HUDEP-2 (cell line): Measurements from ENCODE around the gene GPC2.

ENCODE experiments used
- DNase-seq, 76 experiments: peaks; one replicate each; lab custom pipeline; 2025; ENCODE audit not compliant: unreplicated experiment in 76 of 76; lab: John Stamatoyannopoulos, UW

The GPC2 gene

GRCh38 chr7:100170101-100170897, 6.9 kb downstream of the GPC2 start:
- no peak for DNase-seq

- DNase-seq = no peak
Observed at GRCh38 chr7:100169147-100169850, 7.9 kb downstream of the GPC2 start.

DNA sequence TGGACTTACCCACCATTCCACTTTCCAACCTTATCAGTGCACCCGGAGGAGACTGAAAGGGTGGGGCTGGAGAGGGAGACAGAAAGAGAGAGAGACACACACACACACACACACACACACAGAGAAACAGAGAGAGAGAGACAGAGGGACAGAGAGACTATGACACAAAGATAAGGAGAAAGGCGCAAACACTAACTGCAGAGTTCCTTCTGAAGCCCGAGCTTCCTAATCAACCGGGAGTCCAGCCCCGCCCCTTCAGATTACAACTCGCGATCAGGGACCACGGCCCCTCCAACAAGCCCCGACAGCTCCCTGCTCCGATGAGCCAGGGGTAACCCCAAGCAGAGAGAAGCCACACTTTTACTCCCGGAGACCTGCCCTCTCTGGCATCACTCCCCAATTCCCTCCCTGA, 9.3 kb downstream of the GPC2 start:
- DNase-seq = peak in 54 of 76 experiments; percentile 4 to 82 (median 46)

DNA sequence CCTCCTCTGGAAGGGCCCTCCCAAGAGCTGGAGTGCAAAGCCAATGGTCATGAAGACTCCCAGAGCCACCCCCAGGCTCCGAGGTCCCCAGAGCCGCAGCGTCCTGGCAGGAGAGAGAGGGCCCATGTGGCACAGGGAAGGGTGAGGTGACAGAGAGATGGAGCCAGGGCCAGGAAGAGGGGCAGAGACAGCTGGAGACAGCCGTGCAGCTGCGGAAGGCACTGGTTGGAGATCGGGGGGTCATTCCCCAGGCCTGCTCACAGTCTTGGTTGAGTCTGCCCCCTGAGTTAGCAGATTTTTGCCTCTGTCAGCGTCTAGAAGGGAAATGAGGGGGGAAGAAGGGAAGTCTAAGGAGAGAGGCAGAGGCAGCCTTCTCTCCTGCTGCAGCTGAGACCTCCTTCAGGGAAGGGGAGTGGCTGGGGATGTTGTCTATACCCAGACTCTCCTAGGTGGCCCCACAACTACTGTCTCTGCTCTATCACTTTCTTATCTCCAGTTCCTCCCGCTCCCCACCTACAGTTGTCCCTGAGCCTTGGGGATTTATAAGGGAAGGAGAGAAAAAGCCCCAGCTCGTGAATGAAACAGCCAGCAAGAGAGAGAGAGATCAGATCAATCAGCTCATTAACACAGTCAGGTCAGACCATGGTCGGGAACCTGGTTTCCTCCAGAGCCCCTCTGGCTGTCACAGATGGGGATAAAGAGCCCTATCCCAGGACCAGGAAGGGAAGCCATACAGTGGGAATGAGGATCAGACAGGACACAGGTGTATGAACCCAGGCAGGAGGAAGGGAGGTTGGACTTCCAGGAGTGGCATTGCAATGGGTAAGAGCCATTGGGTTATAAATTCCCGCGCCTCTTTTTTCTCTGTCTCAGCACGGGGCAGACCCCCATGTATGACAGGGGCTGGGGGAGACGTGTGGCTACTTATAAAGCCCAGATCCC, 9.9 kb downstream of the GPC2 start:
- peak in 1 of 76 experiments; percentile 12 for DNase-seq

DNA sequence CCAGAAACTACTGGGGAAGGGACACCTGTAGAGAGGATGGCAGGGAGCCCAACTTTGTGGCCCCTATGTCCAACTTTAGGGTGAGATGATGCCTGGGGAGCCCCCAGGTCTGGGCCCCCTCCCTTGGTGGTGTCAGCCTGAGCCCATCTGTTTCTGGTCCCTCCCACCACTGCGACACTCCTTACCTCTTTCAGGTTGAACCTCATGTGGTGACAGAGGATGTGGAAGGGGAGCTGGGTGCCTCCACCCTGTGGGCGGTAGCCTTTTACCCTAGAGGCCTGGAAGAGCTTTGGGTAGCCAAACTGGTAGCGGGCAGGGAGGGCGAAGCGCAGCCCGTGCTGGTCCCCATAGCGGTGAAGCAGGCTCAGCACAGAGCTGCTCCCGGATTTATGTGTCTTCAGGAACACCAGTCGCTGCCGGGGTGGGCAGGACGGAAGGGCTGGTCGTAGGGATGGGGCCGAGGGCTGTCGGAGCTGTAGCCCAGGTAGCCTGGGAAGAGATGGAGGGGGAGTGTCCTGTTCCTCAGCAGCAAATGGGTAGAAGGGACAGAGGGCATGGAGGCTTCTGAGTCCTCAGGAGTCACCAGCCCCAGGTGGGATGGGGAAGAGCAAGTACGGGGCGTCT, 10.8 kb downstream of the GPC2 start:
- DNase-seq = no peak

DNA sequence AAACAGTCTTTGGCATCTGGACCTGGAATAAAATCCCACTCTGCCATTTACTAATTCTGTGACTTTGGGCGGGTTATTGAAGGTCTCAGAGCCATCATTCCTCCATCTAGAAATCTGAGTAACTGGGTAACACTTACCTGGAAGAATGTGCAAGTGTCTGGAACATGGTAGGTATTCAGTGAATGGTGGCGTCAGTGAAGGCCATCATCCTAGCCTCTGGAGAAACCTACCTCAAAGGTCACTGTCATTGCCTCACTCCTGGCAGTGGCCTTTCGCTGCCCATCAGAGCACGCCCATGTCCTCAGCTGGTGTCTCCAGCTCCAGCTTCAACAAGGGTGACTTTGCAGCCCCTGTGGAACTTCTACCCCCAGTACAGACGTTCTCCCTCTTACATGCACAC, 13.3 kb downstream of the GPC2 start:
- DNase-seq = no peak

- DNase-seq = no peak
Observed at GRCh38 chr7:100163006-100163531, 14.1 kb downstream of the GPC2 start.

- DNase-seq = no peak
Observed at GRCh38 chr7:100160067-100160466, 17.1 kb downstream of the GPC2 start.

- no peak for DNase-seq
Observed at GRCh38 chr7:100159099-100159623, 18.0 kb downstream of the GPC2 start.

DNA sequence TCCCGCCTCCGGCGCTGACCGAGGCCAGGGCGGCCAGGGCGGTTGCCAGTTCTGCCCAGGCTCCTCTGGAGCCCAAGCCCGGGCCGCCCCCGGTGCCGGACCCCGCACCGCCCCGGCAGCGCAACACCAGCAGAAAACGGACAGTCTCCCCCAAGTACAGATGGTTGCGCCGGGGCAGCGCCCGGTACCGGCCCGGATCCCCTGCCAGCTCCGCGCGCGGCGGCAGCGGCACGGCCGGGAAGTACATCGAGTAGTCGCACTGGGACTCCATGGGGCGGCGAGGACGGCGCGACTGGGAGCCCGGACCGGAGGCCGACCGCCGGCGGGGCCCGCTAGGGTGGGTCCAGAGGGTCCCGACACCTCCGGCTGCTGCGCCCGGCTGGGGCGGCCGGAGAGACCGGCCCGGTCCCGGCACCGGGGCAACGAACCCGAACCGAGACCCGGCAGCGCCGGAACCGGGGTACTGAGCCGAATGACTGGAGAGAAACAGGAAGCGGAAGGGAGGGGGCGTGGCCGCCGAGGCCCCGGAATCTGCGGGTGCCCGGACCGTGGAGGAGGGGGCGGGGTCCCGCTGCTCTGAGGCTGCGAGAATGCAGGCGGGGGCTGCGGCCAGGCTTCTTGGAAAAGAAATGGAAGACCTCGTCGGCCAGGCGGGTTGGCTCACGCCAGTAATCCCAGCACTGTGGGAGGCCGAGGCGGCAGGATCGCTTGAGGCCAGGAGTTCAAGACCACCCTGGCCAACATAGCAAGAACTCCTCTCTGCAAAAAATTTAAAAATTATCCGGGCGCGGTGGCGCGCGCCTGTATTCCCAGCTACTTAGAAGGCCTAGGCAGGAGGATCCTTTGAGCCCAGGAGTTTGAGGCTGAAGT, 18.7 kb downstream of the GPC2 start, which contains the start of gene TRAPPC14:
Gene TRAPPC14, minus strand, starts transcription at position 495 of the 870 bp plus-strand sequence. Its CDS starts 224 bp downstream, at position 271.
- DNase-seq = peak in 74 of 76 experiments; percentile 29 to 91 (median 81)

DNA sequence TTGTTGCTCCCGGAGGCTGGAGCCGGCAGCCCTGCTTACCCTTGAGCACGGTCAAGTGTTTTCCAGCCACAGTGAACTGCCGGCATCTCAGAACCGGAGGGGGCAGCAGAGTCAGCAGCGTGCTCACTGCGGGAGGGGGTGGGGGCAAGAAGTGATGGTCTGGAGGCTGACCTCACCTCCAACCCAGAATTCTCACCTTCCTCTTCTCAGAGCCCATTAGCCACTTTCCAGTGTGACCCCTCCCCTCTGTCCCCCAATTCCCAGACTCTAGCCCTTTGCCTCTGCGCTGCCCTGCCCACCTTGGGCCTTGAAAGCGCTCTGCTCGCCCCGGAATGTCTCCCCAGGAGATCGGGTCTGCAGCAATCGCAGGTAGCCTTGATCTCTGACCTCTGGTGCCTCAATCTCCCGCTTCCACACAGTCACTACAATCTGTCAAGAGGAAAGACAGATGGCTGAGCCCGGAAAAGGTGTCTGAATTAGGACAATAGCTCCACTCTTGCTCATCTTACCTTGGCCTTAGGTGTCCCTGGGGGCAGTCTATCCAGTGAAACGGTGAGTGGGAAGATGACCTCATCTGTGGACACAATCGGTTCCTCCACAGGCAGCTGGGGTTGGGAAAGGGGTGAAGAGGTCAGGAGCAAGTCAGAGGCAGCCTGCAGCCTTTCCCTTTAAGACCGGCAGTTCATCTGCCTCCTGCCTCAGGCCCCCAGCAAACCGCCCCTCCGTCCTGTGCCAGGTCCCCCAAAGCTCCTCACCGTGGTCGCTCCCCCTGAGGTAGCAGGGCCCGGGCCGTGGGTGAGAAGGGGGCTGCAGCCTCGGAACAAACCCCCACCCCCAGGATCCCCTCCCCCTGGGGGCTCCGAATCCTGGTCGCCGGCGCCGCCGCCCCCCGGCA, 19.6 kb downstream of the GPC2 start:
- no peak for DNase-seq

DNA sequence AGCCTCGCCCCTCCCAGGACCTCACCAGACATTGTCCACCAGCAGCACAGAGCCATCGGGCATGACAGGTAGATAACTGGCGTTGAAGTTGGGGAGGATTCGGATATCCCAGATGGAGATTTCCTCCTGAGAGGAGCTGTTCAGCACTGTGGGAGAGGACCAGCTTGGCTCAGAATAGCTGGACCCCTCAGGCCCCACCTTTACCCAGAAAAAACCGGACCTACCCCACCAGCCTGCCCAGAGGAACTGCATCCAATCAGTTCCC, 20.2 kb downstream of the GPC2 start:
- no peak for DNase-seq

- peak in 15 of 76 experiments; percentile 5 to 41 (median 27) for DNase-seq
Observed at GRCh38 chr7:100156331-100157068, 20.7 kb downstream of the GPC2 start.

GRCh38 chr7:100155553-100156317, 21.4 kb downstream of the GPC2 start:
- no peak for DNase-seq

DNA sequence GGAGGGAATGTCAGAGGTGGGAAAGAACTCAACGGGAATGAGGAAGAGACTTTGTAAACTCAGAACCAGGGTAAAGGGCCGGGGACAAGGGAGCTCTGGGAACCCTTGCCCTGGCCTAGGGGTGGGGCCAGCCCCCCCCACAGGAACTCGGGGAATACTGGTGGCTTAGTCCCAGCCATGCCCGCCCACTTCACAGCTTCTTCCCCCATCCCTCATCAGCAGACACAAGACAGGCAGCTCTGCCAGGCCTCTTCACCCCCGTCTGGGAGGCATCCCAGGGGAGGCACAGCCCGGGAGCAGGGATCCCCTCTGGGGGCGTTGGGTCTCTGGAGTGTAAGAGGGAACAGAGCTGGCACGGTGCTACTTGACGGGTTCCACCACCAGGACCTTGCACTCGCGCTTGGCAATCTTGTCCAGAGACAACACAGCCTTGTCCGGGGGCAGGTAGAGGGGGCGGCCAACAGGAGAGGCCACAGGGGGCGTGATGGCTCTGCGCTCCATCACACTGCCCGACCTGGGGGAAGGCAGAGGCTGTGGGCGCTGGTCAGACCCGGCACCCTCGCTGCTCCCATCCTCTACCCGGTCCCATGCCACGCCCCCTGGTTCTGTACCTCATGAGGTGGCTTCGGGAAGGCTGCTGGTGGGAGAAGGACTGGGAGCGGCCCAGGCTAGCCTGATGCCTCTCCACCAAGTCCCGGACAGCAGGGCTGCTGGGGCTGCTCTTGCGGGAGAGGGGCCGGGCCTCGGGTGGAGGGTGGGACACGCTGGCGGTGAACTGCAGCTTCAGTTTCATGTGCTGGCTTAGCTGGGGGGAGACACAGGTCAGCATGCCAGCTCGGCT, 22.3 kb downstream of the GPC2 start:
- no peak for DNase-seq
